ENCODE measurements around the gene EXOC3L4. TPM values are rescaled to one million over a fixed set of nuclear protein-coding genes. Genes with fewer than 3 reads are reported as not detected.

EXOC3L4 gene
- total and polyA plus RNA-seq, 2 donors (not counting 1 experiment from before 2014, with no cell fraction given), result not detected

DNA sequence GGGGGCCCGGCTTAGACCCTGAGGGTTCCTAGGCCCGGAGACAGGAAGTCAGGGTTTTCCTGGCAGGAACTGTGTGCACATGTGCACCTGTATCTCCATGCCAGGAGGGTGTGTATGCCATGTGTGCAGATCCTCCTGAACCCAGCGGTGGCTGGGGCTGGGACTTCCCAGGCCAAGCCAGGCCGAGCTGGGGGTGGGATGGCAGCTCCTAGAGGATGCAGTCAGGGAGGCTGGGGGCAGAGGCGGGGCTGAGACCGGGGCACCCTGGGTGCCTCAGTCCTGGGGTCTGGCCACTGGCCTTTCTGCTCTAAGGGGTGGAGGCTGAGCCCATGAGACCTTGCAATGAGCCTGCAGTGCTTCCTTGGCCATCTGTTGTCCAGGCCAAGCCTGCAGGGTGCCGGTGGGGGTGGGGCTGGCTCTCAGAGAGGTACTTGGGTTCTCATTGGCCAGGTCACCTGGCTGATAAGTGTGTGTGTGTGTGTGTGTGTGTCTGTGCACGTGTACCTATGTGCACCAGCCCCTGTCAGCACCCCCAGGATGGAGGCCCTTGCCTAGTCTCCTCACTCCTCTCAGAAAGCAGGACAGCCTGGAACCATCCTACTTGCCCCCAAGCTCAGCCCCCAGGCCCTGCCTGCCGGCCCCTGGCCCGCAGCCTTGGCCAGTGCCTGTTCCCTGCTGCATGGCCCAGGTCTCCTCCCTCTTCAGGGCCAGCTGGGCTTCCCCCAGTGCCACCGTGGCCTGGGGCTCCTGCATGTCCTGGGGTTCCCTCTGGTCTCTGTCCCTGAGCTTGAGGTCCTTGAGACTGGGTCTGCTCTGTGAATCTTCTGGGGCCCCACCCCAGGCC, 18.1 kb downstream of the EXOC3L4 start:
- ATAC-seq (ENCODE audit: low read depth) (no peak), DNase-seq (no peak)
- Histone ChIP-seq H3K9me3 (ENCODE audit: control extremely low read depth in 1 of 3, control insufficient read depth in 2 of 3, insufficient read depth in 1 of 3, low read length in 2 of 3) (no peaks in the 10 kb centered on the region), H4K20me1 (ENCODE audit: control insufficient read depth, insufficient read depth, low read length, poor library complexity, severe bottlenecking) (no peaks in the 10 kb centered on the region), H3K4me1 (ENCODE audit: control insufficient read depth in 2 of 2, insufficient read depth in 2 of 2, low read length in 2 of 2) (peaks cover 8 to 18% of the 10 kb centered on the region in 2 donors), H3K4me3 (ENCODE audit: control extremely low read depth in 1 of 5, extremely low read depth in 1 of 5, insufficient read depth in 1 of 5, low read depth in 2 of 5, low read length in 4 of 5) (no peak overlapping the region), H3K79me2 (ENCODE audit: control insufficient read depth, insufficient read depth, low read length) (no peaks in the 10 kb centered on the region), H2AFZ (ENCODE audit: insufficient read depth, low read depth, low read length, poor library complexity, severe bottlenecking) (no peak overlapping the region), H3K4me2 (replicated peaks; ENCODE audit: low read depth, low read length, poor library complexity, severe bottlenecking) (no peak overlapping the region), H3K27ac (ENCODE audit: low read length in 2 of 2) (no peak overlapping the region), H3K36me3 (replicated peaks in 1 of 2; ENCODE audit: control extremely low read depth in 1 of 2, control insufficient read depth in 1 of 2, extremely low read depth in 1 of 2, insufficient read depth in 2 of 2, low read length in 1 of 2) (no peaks in the 10 kb centered on the region), H3K27me3 (replicated peaks in 1 of 4; ENCODE audit: control extremely low read depth in 1 of 4, control insufficient read depth in 3 of 4, insufficient read depth in 4 of 4, low read length in 3 of 4) (no peaks in the 10 kb centered on the region), H3K9ac (ENCODE audit: low read length) (no peak overlapping the region)
- POLR2A ChIA-PET, result no interaction called here
- intact Hi-C loops (cut with micrococcal nuclease), result no loop called here
- no peaks in the 10 kb centered on the region for H3K9me3 Mint-ChIP-seq (ENCODE audit: insufficient read depth)
- TF ChIP-seq EZH2 (IDR thresholded peaks at IDR 0.05; ENCODE audit: borderline replicate concordance, insufficient read depth, low read depth, low read length, poor library complexity, severe bottlenecking), result no peak
- TF ChIP-seq, protein P1, sequence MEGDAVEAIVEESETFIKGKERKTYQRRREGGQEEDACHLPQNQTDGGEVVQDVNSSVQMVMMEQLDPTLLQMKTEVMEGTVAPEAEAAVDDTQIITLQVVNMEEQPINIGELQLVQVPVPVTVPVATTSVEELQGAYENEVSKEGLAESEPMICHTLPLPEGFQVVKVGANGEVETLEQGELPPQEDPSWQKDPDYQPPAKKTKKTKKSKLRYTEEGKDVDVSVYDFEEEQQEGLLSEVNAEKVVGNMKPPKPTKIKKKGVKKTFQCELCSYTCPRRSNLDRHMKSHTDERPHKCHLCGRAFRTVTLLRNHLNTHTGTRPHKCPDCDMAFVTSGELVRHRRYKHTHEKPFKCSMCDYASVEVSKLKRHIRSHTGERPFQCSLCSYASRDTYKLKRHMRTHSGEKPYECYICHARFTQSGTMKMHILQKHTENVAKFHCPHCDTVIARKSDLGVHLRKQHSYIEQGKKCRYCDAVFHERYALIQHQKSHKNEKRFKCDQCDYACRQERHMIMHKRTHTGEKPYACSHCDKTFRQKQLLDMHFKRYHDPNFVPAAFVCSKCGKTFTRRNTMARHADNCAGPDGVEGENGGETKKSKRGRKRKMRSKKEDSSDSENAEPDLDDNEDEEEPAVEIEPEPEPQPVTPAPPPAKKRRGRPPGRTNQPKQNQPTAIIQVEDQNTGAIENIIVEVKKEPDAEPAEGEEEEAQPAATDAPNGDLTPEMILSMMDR (IDR thresholded peaks at IDR 0.05), result no peak
- no peak overlapping the region for H3K27ac Mint-ChIP-seq
- peaks cover 4% of the 10 kb centered on the region for H3K27me3 Mint-ChIP-seq
- CTCF ChIA-PET, result interaction anchor here (0.6 to 1.1 kb wide), 2 partner anchors 8 to 35 kb away, joined by 3 to 5 read pairs; no protein-coding TSS in a partner anchor
- no peak overlapping the region for H3K4me3 Mint-ChIP-seq
- peaks cover 26% of the 10 kb centered on the region for H3K4me1 Mint-ChIP-seq
- 30% methylated on average over 10 of the region's 11 CpGs for WGBS (ENCODE audit: insufficient coverage)

DNA sequence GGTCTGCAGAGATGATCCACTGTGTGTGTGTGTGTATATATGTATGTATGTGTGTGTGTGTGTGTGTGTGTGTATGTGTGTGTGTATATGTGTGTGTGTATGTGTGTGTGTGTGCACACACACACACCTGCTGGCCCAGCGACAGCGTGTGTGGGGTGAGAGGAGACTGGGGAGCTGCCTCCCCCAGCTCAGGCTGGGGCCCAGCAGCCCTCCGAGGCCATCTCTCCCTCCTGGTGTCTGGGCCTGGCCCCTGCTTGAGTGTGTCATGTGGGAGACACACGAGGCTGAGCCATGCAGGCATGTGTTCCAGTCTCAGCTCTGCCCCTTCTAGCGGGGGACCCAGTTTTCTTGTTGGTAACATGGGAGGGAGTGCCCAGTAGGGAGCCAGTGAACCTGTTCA, 18.8 kb downstream of the EXOC3L4 start:
- no peak for ATAC-seq (ENCODE audit: low read depth)
- H3K79me2 ChIP-seq (ENCODE audit: control insufficient read depth, insufficient read depth, low read length), result no peaks in the 10 kb centered on the region
- H3K4me3 ChIP-seq (ENCODE audit: control extremely low read depth in 1 of 5, extremely low read depth in 1 of 5, insufficient read depth in 1 of 5, low read depth in 2 of 5, low read length in 4 of 5), result no peak overlapping the region
- ChIA-PET CTCF (interaction anchor here (1.1 kb wide), 1 partner anchor 8 kb away, joined by 5 read pairs; no protein-coding TSS in a partner anchor), POLR2A (no interaction called here)
- no peak for DNase-seq
- H3K36me3 ChIP-seq (replicated peaks in 1 of 2; ENCODE audit: control extremely low read depth in 1 of 2, control insufficient read depth in 1 of 2, extremely low read depth in 1 of 2, insufficient read depth in 2 of 2, low read length in 1 of 2), result no peaks in the 10 kb centered on the region
- Mint-ChIP-seq H3K27me3 (peaks cover 4% of the 10 kb centered on the region), H3K27ac (no peak overlapping the region), H3K4me3 (no peak overlapping the region), H3K9me3 (ENCODE audit: insufficient read depth) (no peaks in the 10 kb centered on the region), H3K4me1 (peaks cover 26% of the 10 kb centered on the region)
- intact Hi-C loops (cut with micrococcal nuclease), result no loop called here
- H3K27me3 ChIP-seq (replicated peaks in 1 of 4; ENCODE audit: control extremely low read depth in 1 of 4, control insufficient read depth in 3 of 4, insufficient read depth in 4 of 4, low read length in 3 of 4), result peaks cover 0 to 2% (median 0%) of the 10 kb centered on the region in 4 experiments
- H3K9me3 ChIP-seq (ENCODE audit: control extremely low read depth in 1 of 3, control insufficient read depth in 2 of 3, insufficient read depth in 1 of 3, low read length in 2 of 3), result no peaks in the 10 kb centered on the region
- H3K4me2 ChIP-seq (replicated peaks; ENCODE audit: low read depth, low read length, poor library complexity, severe bottlenecking), result no peak overlapping the region
- no peaks in the 10 kb centered on the region for H4K20me1 ChIP-seq (ENCODE audit: control insufficient read depth, insufficient read depth, low read length, poor library complexity, severe bottlenecking)
- TF ChIP-seq EZH2 (IDR thresholded peaks at IDR 0.05; ENCODE audit: borderline replicate concordance, insufficient read depth, low read depth, low read length, poor library complexity, severe bottlenecking), result no peak
- TF ChIP-seq, protein P1 (IDR thresholded peaks at IDR 0.05), result no peak
- H3K9ac ChIP-seq (ENCODE audit: low read length), result no peak overlapping the region
- H3K4me1 ChIP-seq (ENCODE audit: control insufficient read depth in 2 of 2, insufficient read depth in 2 of 2, low read length in 2 of 2), result peaks cover 8 to 18% of the 10 kb centered on the region in 2 donors
- H2AFZ ChIP-seq (ENCODE audit: insufficient read depth, low read depth, low read length, poor library complexity, severe bottlenecking), result no peak overlapping the region
- no peak overlapping the region for H3K27ac ChIP-seq (ENCODE audit: low read length in 2 of 2)
- 51% methylated on average over 5 of the region's 5 CpGs for WGBS (ENCODE audit: insufficient coverage)

Measured in B cell (primary cell).